GM21390 (cell line): Measurements from ENCODE around the gene ZNF101.

ENCODE experiments used
- ATAC-seq: cut with Tn5 transposase; IDR thresholded peaks from one replicate; pipeline ENCODE4 v1.9.1; 2021; ENCODE audit not compliant: unreplicated experiment

ZNF101 gene

DNA sequence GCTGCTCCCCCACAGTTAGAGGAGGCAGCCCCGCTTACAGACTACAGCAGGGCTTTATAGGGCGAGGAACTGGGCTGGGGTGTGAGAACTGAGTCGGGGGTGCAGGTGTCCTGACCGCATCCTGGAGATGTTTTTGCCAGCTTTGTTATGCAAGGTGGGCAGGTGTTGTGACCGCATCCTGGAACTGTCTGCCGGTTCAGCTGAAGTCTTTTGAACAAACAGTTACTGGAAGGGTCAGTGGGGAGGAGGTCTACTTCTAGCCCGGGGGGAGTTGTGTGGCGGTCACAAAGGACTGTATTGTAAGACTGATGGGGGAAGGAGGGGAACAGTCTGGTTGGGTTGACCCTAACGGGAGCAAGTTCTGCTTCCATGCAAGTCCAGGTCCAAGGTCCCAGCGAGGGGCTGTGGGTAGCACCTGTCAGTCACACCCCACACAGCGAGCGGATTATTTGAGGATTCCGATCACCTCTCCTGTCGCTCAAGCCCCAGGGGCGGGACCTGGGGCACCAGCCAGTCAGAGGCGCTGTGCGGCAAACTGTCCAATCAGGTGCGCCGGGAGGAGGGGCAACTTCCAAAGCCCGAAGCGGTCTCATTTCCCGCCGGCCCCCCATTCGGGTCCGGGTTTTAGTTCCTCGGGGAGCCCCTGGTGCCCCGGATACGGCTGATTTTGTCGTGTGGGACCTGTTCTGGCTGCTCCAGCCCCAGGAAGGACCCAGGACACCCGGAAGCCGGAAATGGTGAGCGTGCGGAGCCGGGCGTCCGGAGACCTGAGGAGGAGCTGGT lies at the start of gene ZNF101:
TSS of gene ZNF101 (plus strand) at position 610 of the 783 bp plus-strand sequence. CDS start at position 735, 125 bp downstream.
- peak; percentile 64 for ATAC-seq

GRCh38 chr19:19619181-19619848 lies 49.3 kb upstream of the ZNF101 start:
- no peak for ATAC-seq

DNA sequence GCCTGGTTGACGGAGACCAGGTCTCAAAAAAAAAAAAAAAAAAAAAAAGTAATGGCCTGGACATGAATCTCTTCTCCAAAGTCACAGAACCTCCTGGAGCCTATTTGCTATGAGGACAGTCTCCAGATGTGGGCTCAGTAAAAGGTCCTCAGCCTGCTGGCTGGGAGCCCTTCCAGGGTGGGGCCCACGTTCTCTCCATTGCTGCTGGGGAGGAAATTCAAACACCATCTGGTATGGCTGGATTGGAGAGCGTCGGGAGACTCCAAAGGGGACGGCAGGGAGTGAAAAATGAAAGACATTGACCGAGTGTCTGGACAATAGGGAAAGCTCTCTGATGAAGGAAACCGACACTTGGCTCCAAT lies 48.8 kb upstream of the ZNF101 start:
- ATAC-seq = no peak

- no peak for ATAC-seq
Observed at GRCh38 chr19:19623383-19623782, 45.3 kb upstream of the ZNF101 start.

DNA sequence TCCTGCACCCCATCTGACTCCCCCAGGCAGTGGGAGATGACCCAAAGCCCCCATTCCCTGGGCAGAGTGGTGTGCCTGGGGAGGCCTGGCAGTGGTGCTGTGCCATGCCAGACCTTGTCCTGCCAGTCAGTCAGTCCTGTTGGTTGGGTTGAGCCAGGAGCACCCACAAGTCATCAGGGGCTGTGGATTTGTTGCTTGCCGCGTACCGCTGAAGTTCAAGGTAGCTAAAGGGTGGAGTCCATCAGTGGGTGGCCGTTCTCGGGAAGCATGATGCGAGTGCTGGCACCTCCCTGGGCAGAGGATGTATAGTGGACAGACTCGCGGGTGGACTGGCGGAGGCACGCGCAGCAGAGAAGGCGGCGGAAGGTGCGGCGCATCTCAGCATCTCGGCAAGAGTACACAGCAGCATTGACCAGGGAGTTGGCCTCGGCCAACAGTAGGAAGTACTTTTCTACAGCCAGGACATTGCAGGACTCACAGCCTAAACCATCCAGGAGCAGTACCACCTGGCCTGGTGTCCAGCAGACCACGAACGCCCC lies 44.5 kb upstream of the ZNF101 start:
- ATAC-seq = no peak

- no peak for ATAC-seq
Observed at GRCh38 chr19:19626516-19627472, 41.8 kb upstream of the ZNF101 start.

GRCh38 chr19:19627621-19628500 lies 40.8 kb upstream of the ZNF101 start, which contains the start of gene LPAR2:
Gene LPAR2 (minus strand): TSS chr19:19628220. CDS start chr19:19627275, 945 bp downstream.
- ATAC-seq = peak; percentile 59

- ATAC-seq = no peak
Observed at GRCh38 chr19:19628501-19629134, 40.0 kb upstream of the ZNF101 start.

- ATAC-seq = no peak
Observed at GRCh38 chr19:19630062-19630414, 38.6 kb upstream of the ZNF101 start.

- no peak for ATAC-seq
Observed at GRCh38 chr19:19630426-19630825, 38.2 kb upstream of the ZNF101 start.

DNA sequence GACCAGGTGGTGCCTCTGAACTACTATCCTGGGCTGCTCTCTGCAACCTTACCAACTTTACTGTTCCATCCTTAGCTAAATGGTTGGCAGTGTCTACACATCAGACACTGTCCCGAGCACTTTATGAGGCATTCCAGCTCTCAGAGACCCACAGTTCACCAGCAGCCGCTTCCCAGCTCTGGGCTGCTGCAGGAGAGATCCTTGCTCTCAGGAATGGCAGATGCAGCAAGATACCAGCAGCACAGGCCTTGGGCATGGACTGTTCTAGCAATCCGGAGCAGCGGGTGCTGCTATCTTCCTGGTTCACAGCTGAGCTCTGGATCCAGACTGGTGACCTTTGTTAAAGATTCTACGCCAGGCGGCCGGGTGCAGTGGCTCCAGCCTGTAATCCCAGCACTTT lies 37.3 kb upstream of the ZNF101 start:
- no peak for ATAC-seq

DNA sequence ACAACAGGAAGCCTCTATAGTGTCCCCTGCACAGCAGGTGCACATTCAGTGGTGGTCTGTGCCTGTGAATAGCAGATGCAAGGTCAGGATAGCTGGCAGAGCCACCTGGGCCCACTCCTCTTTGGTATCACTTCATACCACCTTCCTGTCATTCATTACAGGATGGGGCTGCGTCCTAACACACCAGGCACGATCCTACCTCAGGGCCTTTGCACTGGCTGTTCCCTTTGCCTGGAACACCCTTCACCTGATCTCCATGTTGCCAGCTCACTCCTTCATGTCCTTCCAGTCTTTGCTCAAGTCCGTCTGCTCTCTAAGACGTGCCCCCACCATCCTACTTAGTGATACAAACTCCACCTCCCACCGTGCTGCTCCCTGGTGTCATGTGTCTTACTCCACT lies 36.0 kb upstream of the ZNF101 start:
- no peak for ATAC-seq

GRCh38 chr19:19633711-19634515 lies 34.7 kb upstream of the ZNF101 start:
- ATAC-seq = no peak

DNA sequence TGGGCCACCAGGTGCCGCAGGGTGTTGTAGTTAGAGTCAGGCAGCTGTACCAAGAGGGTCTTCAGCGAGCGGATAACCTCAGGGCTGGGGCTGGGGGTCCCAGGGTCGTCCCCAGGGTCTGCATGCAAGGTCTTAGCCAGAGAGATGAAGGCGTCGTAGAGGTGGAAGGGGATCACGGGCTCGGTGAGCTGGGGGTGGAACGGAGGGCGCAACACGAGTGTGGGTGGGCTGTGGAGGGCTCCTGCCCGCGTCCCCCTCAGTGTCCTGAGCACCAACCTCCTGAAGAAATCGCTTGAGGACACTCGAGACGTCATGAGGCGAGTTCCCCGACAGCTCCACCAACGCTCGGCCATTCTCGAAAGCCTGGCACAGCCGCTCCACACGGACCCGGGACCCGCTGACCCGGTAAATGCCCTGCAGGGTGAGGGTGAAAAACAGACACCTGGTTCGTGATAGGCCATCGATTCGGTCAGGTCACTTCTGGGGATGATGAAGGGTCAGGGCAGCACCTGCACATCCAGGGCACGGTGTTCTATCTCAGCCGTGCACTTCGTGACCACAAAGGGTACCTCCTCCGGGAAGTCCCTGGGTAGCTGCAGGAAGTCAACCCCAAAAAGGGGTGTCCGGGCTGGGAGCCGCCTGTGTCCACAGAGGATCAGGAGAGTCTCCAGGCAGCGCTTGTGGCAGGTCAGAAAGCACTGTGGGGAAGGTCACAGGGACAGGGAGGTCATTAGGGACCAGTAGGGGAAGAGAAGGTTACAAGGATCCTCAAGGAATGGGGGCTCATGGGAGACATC lies 33.9 kb upstream of the ZNF101 start:
- no peak for ATAC-seq

- ATAC-seq = no peak
Observed at GRCh38 chr19:19635313-19635702, 33.3 kb upstream of the ZNF101 start.

DNA sequence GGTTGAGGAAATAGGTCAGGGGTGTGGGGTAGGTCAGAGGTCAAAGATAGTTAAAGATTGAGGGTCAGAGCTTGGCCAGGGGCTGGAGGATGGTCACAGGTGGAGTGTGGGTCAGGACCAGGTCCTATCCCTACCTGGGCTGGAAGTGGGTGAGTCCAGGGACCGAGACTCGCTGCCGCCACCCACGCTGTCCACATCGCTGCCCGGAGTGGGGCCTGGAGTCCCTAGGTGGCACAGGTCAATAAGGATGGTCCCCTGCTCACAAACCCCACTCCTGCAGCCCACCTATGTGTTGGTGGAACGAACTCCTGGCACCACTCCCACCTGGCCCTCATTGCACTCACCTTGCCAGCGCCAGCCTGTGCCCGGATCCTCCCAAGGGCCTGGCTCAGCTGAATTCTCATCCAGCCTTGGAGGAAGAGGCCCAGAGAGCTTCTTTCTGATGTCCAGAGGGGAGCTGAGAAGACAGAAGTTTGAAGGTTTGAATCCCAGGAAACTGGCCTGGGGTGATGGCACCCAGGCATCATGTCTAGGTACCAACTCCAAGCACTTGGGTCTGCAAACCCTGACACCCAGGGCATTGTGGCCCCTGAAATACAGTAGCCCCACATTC lies 32.0 kb upstream of the ZNF101 start:
- no peak for ATAC-seq

GRCh38 chr19:19637186-19637522 lies 31.5 kb upstream of the ZNF101 start:
- no peak for ATAC-seq
